HG03575 (cell line): ENCODE results near the gene SIX4.
"Not testable (repeated sequence)": the region's sequence is repeated elsewhere in the genome, so short reads cannot be mapped to it uniquely, and the experiment has no call there.

Experiments used
- ATAC-seq: cut with Tn5 transposase; IDR thresholded peaks from one replicate; pipeline ENCODE4 v1.9.1; 2021; ENCODE audit not compliant: unreplicated experiment, insufficient number of reproducible peaks, low FRiP score; ENCODE audit errors: extremely low read depth

The SIX4 gene

DNA sequence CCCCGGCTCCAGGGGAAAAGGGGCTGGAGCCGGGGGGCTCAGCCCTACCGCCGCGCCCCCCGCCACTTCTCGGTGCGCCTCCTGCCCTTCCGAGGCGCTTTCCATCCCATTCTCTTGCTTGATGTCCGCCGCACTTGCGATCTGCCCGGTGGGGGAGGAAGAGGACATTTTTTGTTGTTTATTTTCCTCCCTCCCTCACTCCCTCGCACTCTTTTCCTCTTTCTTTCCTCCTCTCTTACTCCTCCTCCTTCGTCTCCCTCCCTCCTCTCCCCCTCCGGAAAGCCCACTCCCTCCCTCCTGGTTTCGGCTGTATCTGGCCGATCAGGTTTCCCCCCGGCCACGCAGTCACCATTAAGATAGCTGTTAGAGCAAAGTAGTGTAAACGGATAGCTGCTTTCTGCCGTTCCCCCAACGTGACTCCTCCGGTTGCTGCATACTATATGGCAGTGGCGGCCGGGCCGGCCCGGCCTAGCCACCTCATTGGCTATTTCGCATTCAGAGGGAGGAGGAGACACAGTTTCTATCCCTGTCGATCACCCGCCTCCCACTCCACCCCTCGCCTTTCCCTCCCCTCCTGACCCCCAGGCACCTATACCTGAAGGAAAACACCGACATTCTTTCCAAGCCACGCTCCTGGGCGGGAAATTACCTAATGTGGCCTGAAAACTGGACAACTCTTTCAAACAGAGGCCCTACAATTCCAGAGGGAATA lies at the start of gene SIX4:
Gene SIX4 (minus strand): TSS at position 445 of the 712 bp plus-strand sequence. CDS start 277 bp downstream, at position 168.
- ATAC-seq = no peak

DNA sequence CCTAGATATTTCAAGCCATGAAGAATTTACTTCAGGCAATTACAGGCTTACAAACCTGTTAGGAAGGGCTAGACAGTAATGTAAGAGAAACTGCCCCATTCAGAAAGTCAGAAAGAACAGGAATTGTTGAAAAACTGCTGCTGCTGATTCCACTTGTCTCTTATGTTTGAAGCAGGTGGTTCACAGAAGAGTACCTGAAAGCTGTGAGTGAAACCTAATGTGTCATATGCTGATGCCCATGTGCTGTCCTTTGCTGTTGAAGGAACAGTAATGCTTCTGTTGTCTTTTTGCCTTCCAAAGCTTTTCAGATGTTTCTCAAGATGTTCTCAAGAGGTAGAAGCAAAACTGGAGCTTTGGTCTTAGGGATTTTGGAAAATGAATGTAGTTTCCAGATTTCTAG lies 49.4 kb upstream of the SIX4 start:
- ATAC-seq = no peak

DNA sequence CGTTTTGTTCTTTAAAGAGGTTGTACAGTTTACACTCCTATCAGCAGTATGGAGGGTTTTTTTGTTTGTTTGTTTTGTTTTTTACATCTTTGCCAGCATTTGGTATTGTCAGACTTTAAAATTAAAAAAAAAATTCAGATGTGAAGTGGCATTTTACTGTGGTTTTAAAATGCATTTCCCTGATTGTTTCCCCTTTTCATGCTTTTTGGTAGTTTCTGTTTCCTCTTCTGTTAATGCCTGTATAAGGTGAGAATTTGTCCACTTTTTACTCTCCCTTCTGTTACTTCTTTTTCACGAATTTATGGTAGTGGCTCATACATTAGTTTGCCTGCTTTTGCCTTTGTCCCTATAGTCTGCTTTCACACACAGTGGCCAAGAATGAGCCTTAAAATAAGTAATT lies 47.0 kb upstream of the SIX4 start:
- ATAC-seq = no peak

DNA sequence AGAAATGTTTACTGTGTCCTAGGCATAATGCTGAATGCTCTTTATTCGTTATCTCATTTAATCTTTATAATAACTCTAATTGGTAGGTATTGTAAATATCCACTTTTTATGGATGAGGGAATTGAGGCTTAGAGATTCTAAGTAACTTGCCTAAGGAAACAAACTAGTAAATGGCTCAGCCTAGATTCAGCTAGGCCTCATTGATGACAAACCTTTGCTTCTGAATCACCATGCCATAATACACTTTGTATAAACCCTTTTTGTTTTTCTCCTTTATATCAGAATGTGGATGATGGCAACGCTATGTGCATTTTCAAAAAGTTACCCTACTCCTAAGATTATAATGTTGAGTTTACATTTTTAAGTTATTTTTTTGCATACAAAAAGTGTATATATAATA lies 44.5 kb upstream of the SIX4 start:
- ATAC-seq = no peak

DNA sequence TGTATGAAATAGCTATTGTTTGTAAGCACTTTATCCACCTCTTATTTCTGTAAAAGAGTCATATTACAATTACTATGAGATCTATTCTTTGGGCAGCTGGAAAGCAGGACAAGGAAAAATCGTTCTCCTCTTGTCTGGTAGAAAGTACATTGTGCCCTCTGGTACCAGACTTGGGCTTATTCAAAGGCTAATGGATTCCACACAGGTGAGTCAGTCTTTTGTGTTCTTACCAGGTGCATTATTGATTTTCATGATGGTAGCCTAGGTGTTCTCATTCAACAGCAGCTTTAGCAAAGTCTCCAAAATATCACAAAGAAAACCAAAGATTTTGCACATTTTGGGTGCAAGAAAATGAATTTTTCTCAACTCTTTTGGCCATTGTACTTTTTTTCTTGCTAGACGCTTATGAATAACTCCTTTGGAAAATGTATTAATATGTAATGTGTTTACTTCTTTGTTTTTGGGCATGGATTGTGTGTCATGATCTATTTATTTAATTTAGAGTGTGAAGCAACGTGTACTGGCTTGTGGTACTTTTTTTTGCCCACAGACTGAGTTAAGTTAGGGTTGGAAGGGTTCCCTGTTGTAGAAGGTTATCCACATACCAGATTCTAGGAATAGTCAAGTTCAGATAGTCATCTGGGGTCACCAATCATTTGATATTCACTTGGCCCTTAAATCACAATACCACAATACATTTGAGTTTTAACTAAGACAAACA lies 36.7 kb upstream of the SIX4 start:
- no peak for ATAC-seq

DNA sequence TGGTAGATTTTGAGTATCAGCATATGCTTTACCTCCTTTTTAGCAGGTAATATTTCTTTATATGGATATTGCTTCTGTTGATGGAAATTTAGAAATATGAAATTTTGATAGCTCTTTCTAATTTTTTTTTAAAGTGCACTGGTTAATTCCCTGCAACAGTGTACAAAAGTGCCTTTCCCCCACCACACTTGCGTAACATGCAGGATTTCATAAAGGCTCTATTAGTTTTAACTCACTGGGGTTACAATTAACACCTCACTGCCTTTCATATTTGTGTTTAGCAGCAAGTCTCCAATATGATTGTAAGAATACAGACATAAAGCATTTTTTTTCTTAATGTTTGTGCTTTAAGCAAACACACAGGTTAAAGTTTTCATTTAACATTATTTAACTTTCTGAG lies 36.1 kb upstream of the SIX4 start:
- ATAC-seq = no peak

DNA sequence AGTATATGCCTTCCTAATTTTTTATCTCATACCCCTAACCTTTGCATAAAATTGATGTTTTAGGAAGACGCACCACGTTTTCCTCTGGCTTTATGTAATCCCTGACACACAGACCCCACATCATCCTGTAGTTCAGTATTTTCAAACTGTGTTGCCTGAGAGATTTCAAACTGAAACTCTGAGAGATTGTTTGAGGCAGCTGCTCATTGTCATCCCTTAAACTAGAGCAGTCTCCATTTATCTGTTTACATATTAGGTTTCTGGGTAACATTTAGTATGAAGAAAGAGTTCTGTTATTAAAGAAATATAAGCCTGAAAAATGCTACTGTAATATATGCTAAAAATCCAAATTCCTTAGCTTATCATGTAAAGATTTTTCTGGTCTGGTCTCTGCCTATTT lies 34.7 kb upstream of the SIX4 start:
- no peak for ATAC-seq

DNA sequence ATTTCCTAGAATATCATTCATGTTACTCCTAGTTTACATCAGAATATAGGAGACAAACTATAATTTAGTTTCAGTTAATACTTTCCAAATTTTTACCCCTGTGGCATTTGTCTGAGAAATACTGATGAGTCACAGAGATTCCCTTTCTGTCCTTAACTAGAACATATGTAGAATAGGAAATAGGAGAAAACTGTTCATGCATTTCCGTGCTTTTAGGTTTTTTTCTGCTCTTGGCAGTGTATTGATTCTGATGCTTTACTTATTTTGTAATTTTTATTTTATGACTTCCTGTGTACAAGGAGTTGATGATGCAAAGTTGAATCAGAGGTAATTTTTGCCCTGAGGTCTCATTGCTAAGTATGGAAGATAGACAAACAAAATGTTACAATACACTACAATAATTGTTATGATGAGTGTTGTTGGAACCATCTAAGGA lies 33.4 kb upstream of the SIX4 start:
- ATAC-seq = no peak

DNA sequence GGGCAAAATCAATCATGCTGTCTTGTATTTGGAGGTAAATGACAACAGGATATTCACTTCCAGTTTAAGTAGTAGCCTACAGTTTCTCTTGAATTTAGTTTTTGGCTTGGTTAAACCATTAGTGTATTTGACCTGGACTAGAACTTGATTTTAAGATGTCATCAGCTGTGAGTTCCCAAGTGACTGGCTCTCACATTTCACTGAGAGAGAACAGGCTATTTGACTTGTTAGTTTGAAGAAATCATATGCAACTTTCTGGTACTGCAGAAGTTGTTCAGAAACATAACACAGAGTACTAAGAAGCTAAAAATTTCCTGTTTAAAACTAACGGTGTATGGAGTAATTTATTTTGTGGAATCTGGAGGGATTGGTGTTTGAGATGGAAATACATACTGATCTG lies 32.7 kb upstream of the SIX4 start:
- ATAC-seq = no peak

DNA sequence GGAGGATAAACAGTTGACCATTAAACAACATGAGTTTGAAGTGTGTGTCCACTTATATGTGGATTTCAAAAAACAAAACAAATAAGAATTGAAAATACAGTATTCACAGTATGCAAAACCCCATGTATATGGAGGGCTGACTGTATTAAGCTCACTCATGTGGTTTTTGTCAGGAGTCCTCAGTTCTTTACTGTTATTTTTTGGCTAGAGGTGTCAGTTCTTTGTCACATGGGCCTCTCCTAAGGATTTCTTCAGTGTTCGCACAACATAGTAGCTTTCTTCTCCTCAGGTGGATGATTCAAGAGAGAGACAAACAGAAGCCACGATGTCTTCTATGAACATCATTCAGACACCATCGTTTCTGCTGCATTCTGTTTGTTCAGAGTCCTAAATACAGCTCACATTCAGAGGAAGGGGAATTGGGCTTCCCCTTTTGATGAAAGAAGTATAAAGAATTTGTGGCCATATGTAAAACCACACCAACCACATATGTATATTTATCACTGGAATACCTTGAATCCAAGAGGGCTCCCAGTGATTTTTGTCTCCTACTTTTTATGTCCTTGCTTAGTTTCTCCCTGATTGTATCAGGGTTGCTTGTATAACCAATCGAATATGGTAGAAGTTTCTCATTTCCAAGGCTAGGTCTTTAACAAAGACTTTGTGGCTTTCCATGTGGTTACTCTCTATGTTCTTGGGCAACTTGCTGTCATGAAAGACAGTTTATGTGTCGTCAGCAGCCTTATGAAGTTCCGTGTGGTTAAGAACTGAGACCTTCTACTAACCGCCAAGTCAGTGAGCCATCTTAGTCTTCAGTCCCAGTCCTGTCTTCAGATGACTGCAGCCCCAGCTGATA lies 29.3 kb upstream of the SIX4 start:
- peak; percentile 89 for ATAC-seq

DNA sequence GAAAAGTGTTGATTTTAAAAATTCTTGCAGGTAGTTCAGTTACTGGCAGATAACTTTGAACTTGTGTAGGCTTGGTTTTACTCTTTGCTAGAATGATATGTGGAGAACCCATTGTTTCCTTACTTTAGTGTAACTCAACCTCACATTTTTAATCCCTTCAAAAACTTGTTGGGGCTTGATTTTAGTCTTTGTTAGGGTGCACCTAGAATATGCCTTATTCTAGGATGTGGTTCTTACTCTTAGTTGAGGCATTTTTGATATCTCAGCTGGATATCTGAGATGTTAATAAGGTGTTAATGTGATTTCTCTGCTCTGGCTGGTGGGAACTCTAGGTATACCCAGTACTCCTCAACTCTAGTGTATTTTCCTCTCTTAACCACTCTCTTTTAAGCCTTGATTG lies 20.4 kb upstream of the SIX4 start:
- ATAC-seq = no peak

DNA sequence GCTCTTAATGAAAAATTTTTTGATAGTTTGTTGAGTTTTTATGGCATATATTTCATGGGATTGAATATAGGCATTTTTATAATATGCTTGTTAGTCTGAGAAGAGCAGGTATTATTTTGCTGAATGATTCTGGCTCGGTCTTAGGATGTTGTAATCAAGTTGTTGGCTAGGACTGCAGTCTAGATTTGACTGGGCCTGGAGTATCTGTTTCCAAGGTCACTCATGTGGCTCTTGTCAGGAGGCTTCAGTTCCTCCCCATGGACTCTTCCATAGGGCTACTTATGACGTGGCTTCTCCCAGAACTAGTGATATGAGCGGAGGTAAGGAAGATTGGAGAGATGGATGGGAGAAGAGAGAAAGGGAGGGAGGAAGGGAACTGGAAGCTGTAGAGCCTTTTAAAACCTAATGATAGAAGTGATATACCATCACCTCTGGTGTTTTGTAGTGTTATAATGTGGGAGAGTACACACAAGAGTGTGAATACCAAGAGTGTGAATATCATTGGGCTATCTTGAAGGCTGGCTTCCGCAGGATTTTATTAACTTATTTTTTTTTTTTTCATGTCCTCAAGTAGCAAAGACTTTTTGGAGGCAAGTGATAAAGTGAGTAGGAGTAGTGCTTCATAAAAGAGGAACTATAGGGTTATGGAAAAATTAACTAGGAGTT lies 14.8 kb upstream of the SIX4 start:
- ATAC-seq = no peak

DNA sequence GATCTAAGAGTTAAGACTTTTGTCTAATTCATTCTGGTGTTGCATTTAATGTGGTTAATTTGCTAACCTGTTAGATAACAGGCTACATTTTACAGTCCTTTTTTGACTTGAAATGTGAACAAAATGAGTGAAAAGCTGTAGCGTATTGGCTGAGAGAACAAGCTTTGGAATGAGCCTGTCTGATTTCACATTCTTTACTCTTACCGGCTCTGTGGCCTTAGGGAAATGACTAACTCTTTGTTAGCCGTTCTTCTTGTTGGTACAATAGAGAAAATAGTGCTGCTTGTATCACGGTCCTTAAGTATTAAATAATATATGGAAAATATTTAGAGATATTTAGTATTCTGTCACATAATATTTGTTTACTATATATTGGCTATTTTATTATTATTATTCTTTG lies 12.3 kb upstream of the SIX4 start:
- ATAC-seq = no peak

DNA sequence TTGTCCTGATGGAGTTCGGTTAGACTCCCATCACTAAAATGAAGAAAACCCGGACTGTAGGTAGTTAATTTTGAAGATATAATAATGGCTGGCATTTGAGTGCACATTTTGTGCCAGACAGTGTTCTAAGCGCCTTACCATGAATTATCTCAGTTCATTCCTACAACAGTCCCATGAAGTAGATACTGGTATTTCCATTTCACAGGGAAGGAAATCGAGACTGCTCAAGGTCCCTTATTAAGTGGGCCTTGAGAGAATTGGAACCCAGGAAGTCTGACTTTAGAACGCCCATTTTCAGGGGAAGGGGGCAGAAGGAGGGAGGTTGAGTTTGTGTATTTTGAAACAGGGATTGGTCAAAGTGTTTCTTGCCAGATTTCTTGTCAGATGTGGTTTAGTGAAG lies 11.3 kb upstream of the SIX4 start:
- ATAC-seq = no peak

DNA sequence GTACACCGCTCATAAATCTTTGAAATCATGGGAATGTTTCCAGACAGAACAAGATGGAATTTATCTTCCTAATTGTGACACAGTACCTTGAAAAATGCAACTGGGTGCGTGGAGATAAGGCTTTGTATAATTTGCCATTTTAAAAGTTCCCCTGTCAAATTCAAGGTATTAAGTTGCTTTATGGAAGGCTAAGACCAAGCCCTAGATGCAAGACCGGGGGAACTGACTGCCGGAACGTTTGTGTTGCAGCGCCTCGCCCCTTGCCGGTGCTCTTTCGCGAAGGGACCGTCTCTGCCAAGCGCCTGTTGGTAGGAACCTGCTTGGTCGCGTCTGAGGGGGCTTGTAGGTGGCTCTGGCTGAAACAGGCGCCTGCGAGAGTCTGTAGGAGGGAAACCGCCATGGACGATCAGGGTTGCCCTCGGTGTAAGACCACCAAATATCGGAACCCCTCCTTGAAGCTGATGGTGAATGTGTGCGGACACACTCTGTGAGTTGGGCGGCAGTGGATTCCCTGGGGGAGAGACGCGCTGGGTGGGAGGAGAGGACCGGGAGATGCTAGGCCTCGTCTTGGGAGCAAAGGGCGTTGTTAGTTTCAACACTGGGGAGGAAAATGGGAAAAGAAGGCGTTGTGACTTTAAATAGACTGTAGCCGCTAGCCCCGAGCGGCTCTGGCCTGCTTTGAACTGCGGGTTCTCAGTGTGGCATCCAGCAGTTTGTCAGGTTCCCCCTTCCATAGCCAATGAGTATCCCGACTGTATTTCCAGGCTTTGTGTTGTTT lies 10.5 kb upstream of the SIX4 start, which contains the start of gene MNAT1:
Gene MNAT1 (plus strand): TSS at position 297 of the 778 bp plus-strand sequence. CDS start 102 bp downstream, at position 399.
- peak; percentile 84 for ATAC-seq

DNA sequence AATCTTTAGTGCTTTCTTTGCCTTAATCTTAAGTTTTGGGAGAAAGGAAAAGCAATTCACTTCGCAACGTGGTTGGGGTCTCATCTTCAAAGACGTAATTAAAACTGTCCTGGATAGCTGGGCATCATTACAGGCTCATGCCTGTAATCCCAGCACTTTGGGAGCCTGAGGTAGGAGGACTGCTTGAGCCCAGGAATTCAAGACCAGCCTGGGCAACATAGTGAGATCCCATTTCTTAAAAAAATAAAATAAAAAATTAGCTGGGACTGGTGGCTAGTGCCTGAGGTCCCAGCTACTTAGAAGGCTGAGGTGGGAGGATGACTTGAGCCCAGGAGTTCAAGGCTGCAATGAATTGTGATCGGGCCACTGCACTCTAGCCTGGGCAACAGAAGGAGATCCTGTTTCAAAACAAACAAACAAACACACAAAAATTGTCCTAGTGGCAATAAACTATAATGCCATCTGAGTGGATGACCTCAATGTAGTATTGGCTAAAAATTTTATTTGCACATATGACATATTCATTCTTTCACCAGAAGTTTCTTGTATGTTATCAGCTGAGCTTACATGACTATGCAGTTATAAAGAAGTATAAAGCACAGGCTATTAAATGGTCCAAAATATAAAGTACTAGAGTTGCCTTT lies 8.8 kb upstream of the SIX4 start:
- ATAC-seq = no peak

DNA sequence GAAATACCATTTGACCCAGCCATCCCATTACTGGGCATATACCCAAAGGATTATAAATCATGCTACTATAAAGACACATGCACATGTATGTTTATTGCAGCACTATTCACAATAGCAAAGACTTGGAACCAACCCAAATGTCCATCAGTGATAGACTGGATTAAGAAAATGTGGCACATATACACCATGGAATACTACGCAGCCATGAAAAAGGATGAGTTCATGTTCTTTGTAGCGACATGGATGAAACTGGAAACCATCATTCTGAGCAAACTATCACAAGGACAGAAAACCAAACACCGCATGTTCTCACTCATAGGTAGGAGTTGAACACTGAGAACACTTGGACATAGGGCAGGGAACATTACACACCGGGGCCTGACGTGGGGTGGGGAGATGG lies 7.1 kb upstream of the SIX4 start:
- ATAC-seq = not testable (repeated sequence)
